NCI-H1694 treated with DMSO at 0.1 percent for 48 hours (cell line): ENCODE results near the gene PRDM16.

Experiments used
- DNase-seq: peaks from one replicate; lab custom pipeline; 2025; lab: John Stamatoyannopoulos, UW

Gene PRDM16

GRCh38 chr1:3356827-3357460 is 287.9 kb downstream of the PRDM16 start:
- no peak for DNase-seq

- DNase-seq: no peak
Measured at GRCh38 chr1:3357526-3358297, 288.7 kb downstream of the PRDM16 start.

GRCh38 chr1:3359351-3359750 is 290.3 kb downstream of the PRDM16 start:
- DNase-seq: no peak

GRCh38 chr1:3359756-3360440 is 290.9 kb downstream of the PRDM16 start:
- DNase-seq: no peak

- no peak for DNase-seq
Measured at GRCh38 chr1:3360646-3361257, 291.7 kb downstream of the PRDM16 start.

- no peak for DNase-seq
Measured at GRCh38 chr1:3363023-3363422, 294.0 kb downstream of the PRDM16 start.

GRCh38 chr1:3363756-3364155 is 294.8 kb downstream of the PRDM16 start:
- no peak for DNase-seq

- no peak for DNase-seq
Measured at GRCh38 chr1:3364551-3364950, 295.5 kb downstream of the PRDM16 start.

- no peak for DNase-seq
Measured at GRCh38 chr1:3364983-3365382, 296.0 kb downstream of the PRDM16 start.

GRCh38 chr1:3365523-3366125 is 296.6 kb downstream of the PRDM16 start:
- no peak for DNase-seq

GRCh38 chr1:3366126-3367051 is 297.4 kb downstream of the PRDM16 start:
- DNase-seq: no peak

GRCh38 chr1:3367376-3367775 is 298.4 kb downstream of the PRDM16 start:
- no peak for DNase-seq

- no peak for DNase-seq
Measured at GRCh38 chr1:3368059-3368458, 299.1 kb downstream of the PRDM16 start.

GRCh38 chr1:3368711-3369445 is 299.9 kb downstream of the PRDM16 start:
- DNase-seq: no peak

GRCh38 chr1:3369446-3370076 is 300.6 kb downstream of the PRDM16 start:
- DNase-seq: no peak

GRCh38 chr1:3370856-3371703 is 302.1 kb downstream of the PRDM16 start:
- DNase-seq: no peak

- DNase-seq: no peak
Measured at GRCh38 chr1:3372317-3372716, 303.3 kb downstream of the PRDM16 start.

GRCh38 chr1:3373175-3373574 is 304.2 kb downstream of the PRDM16 start:
- no peak for DNase-seq
